MG63 (cell line): ENCODE data around the gene RPS3A. TPM values are rescaled to one million over a fixed set of nuclear protein-coding genes. Genes with fewer than 3 reads are reported as not detected.
"Not testable (repeated sequence)": the region's sequence is repeated elsewhere in the genome, so short reads cannot be mapped to it uniquely, and the experiment has no call there.

Source experiments
- DNase-seq: peaks from one replicate; pipeline ENCODE4 v3.0.0-alpha.2; 2020
- H3K27me3 ChIP-seq: fragments of 250-450 bp; sonication (Bioruptor Pico); 2 replicates; pipeline ENCODE4 v1.5.1; 2020; ENCODE audit warnings: mild to moderate bottlenecking, moderate library complexity
- H3K36me3 ChIP-seq: fragments of 250-450 bp; sonication (Bioruptor Pico); 2 replicates; pipeline ENCODE4 v1.5.1; 2020; ENCODE audit warnings: mild to moderate bottlenecking, moderate library complexity
- H3K4me3 ChIP-seq: fragments of 250-450 bp; sonication (Bioruptor Pico); 2 replicates; pipeline ENCODE4 v1.5.1; 2020; ENCODE audit warnings: mild to moderate bottlenecking, moderate library complexity
- H3K9me3 ChIP-seq: fragments of 250-450 bp; sonication (Bioruptor Pico); 2 replicates; pipeline ENCODE4 v1.5.1; 2020; ENCODE audit warnings: mild to moderate bottlenecking, moderate library complexity
- total RNA-seq: library from RNA; depleted of rRNA; stranded (reverse); fragments of >200 nt; shearing (Covaris generic); gene quantifications from 2 replicates; pipeline ENCODE4 v1.2.3, GENCODE V29; 2014; ENCODE audit warnings: low replicate concordance; rRNA removed

Gene RPS3A
- total RNA-seq, result 3,245 and 4,692 TPM in 2 replicates

DNA sequence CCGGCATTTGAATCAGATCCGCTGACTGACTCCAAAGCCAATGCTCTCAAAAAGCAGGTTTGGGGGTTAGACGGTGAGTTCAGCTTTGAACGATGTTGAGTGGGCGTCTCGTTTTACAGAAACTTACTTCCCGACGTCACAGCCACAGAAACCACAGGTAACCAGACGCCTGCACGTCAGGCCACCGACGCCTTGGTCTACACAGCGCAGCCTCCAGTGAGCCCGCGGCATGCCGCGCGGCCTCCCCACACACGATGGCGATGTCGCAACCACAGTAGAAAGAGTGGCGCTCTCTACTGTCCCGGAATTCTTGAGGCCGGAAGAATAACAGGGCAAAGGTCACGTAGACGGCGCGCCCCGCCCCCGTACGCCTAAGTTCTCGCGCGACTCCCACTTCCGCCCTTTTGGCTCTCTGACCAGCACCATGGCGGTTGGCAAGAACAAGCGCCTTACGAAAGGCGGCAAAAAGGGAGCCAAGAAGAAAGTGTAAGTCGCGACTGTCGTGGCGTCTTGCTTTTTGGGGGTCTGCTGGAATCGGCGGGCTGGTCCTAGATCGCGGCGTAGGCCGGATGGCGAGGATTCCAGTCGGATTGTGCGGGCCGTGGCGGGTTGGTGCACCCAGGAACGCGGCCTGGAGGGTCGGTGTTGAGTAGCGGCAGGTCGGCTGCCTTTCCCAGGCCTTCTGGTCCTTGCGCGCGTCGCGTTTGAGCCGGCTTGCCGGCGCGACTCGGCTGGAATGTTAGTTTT lies at the start of gene RPS3A:
RPS3A (plus strand) TSS at position 400 of the 747 bp plus-strand sequence; CDS start at position 425, 25 bp downstream.
- H3K4me3 ChIP-seq, result peak within 1 kb of the TSS; percentile 92
- H3K27me3 ChIP-seq, result no peaks in the 10 kb centered on the region
- H3K9me3 ChIP-seq, result no peaks in the 10 kb centered on the region
- DNase-seq, result peak; percentile 88
- H3K36me3 ChIP-seq, result peaks cover 46% of the 10 kb centered on the region

DNA sequence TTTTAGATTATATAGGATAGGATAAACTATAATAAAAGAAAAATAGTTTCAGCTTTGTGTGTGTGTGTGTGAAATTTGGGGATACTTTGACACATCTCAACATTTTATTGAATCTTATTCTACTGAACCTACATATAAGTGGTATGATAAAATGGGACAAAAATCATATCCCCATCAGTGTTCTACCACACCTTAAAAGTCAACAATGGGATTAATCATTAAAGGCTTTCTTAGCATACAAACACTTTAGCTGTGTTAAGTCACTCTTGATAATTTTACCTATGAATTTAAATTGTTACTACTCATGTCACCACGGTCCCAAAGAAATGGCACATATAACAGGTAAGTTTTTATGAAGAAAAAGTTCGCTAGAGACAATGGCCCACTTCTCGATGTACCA lies 46.6 kb upstream of the RPS3A start:
- H3K27me3 ChIP-seq, result no peaks in the 10 kb centered on the region
- DNase-seq, result no peak
- H3K36me3 ChIP-seq, result no peaks in the 10 kb centered on the region
- H3K4me3 ChIP-seq, result no peak overlapping the region
- H3K9me3 ChIP-seq, result no peaks in the 10 kb centered on the region

DNA sequence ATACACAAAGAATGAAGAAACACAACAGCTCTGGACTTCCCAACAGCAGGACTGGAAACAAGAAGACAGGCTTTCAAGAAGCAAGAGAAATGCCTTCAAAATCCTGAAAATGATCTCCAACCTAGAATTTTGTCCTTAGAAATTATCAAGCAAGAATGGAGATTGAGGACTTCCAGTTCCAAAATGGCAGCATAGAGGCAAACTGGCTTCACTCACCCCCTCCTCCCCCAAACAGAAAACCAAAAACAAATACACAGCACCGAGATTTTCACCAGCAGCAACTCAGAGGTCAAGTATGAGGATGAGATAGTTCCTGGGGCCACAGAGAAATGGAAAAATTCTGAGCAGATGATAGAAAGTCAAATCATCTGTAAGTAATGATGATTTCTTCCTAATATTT lies 43.9 kb upstream of the RPS3A start:
- DNase-seq, result no peak

DNA sequence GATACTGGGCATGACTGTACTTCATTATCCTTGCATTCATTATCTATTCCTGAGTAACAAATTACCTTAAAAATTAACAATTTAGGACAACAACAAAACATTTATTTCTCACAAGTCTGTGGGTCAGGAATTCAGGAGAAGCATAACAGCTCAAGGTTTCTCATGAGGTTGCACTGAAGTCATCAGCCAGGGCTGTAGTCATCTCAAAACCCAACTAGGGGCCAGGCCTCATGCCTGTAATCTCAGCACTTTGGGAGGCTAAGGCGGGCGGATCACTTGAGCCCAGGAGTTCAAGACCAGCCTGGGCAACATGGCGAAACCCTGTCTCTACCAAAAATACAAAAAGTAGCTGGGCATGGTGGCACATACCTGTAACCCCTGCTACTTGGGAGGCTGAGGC lies 36.3 kb upstream of the RPS3A start:
- H3K4me3 ChIP-seq, DNase-seq, H3K9me3 ChIP-seq, H3K36me3 ChIP-seq, H3K27me3 ChIP-seq: not testable (repeated sequence)

More for the DNA sequence above, 43.9 kb upstream of the RPS3A start:
- H3K36me3 ChIP-seq, result no peaks in the 10 kb centered on the region
- no peaks in the 10 kb centered on the region for H3K27me3 ChIP-seq
- no peak overlapping the region for H3K4me3 ChIP-seq
- no peaks in the 10 kb centered on the region for H3K9me3 ChIP-seq

DNA sequence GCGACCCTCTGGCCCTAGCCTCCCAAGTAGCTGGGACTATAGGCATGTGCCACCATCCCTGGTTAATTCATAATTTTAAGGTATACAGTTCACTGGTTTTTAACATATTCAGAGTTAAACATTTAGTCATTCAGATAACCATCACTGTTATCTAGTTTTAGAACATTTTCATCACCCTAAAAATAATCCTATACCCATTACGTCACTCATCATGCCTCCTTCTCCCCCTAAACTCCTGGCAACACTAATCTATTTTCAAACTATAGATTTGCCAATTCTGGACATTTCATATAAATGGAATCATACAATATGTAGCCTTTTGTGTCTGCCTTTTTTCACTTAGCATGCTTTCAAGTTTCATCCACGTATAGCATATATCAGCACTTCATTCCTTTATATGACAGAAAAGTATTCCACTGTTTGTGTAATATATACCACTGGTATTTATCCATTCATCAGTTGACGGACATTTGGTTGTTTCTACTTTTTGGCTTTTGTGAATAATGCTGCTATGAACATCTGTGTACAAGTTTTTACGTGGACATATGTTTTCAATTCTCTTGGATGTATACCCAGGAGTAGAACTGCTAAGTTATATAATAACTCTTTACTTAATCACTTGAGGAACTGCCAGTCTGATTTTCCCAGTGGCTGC lies 32.0 kb upstream of the RPS3A start:
- DNase-seq, result no peak
- H3K4me3 ChIP-seq, result no peak overlapping the region
- no peaks in the 10 kb centered on the region for H3K36me3 ChIP-seq
- no peaks in the 10 kb centered on the region for H3K9me3 ChIP-seq
- no peaks in the 10 kb centered on the region for H3K27me3 ChIP-seq

DNA sequence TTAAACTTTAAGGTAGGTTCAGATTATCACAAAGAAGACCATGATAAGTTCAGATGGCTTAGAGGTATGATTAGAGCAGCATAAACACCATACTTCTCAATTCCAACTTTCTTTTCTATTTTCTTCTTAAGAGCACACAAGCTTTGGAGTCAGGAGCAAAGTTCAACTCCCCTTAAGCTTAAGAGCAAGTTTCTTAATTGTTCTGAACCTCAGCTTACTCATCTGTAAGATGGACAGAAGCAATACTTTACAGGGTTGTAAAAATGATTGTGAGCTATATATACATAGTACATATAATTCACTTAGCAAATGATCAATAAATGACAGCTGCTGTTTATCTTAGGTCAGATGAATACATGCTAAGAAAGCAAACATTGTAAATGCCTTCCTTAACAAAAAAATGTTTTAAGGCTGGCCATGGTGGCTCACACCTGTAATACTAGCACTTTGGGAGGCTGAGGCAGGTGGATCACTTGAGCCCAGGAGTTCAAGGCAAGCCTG lies 25.0 kb upstream of the RPS3A start:
- Histone ChIP-seq H3K9me3 (no peaks in the 10 kb centered on the region), H3K4me3 (no peak overlapping the region), H3K27me3 (no peaks in the 10 kb centered on the region), H3K36me3 (no peaks in the 10 kb centered on the region)
- DNase-seq, result no peak

DNA sequence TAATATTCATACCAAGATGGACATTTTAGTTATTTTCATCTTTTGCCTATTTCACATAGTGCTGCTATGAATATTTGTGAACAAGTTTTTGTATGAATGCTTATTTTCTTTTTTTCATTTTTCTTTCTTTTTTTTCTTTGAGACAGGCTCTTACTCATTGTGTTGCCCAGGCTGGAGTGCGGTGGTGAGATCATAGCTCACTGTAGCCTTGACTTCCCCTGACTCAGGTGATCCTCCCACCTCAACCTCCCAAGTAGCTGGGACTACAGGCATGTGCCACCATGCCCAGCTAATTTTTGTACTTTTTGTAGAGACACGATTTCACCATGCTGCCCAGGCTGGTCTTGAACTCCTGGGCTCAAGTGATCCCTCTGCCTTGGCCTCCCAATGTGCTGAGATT lies 21.4 kb upstream of the RPS3A start:
- H3K9me3 ChIP-seq, DNase-seq: not testable (repeated sequence)

DNA sequence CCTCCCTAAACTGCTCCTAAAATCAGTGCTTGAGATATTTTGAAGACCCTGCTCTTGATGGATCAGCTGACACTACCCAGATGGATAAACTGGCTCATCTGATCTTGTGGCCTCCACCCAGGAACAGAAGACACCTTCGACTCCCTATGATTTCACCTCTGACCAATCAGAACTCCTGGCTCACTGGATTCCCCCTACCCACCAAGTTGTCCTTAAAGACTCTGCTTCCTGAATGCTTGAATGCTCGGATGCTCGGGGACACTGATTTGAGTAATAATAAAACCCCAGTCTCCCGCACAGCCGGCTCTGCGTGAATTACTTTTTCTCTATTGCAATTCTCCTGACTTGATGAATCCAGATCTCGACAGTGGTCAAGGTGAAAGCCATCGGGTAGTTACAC lies 12.0 kb upstream of the RPS3A start:
- Histone ChIP-seq H3K9me3 (no peaks in the 10 kb centered on the region), H3K4me3 (no peak overlapping the region), H3K36me3 (no peaks in the 10 kb centered on the region), H3K27me3 (no peaks in the 10 kb centered on the region)
- no peak for DNase-seq

More for the DNA sequence above, 21.4 kb upstream of the RPS3A start:
- not testable (repeated sequence) for H3K27me3 ChIP-seq, H3K4me3 ChIP-seq, H3K36me3 ChIP-seq

DNA sequence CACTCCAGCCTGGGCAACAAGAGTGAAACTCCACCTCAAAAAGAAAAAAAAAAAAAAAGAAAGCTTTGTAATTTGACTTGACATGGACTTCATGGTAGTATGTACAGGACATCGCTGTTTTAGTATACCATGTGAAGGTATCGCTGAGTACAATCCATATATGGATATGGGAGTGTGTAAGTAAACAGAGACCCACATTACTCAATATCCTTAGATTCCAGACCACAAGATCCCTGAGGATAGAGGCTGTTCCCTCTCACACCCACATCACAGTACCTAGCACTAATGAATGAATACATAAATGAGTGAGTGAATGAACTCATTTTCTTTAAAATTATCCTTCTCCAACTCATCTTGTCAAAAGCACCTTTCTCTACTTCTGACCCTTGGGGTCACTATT lies 8.4 kb upstream of the RPS3A start:
- H3K4me3 ChIP-seq, result no peak overlapping the region
- no peaks in the 10 kb centered on the region for H3K9me3 ChIP-seq
- no peaks in the 10 kb centered on the region for H3K36me3 ChIP-seq
- DNase-seq, result no peak
- no peaks in the 10 kb centered on the region for H3K27me3 ChIP-seq

DNA sequence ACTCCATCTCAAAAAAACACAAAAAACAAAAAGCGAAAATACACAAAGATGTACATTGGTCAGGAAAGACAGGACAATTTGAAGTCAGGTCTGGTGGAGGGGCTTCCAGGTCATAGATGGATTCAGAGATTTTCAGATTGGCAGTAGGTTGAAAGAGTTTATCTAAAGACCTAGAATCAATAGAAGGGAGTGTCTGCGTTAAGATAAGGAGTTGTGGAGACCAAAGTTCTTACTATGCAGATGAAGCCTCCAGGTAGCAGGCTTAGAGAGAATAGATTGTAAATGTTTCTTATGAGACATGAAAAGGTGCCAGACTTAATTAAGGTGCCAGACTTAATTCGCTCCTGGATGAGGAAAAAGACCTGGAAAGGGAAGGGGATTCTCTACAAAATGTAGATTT lies 6.9 kb upstream of the RPS3A start:
- DNase-seq, result no peak
- Histone ChIP-seq H3K4me3 (no peak overlapping the region), H3K9me3 (no peaks in the 10 kb centered on the region), H3K36me3 (no peaks in the 10 kb centered on the region), H3K27me3 (no peaks in the 10 kb centered on the region)

DNA sequence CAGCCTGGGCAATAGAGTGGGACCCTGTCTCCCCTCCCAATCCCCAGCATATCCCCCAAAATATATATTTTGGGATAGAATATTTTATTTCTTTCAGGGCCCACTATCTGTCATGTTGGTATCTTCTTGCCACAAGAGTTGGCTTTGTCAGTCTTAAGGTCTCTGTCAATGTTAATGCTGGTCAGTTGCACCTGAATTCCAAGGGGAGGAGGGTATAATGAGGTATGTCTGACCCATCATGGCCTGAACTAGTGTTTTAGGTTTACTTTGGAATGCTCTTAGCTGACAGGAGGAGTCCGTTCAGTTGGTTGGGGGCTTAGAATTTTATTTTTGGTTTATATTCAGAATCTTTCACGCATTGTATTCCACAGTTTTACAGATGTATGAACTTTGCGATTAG lies 6.2 kb upstream of the RPS3A start:
- H3K4me3 ChIP-seq, result no peak overlapping the region
- DNase-seq, result no peak
- no peaks in the 10 kb centered on the region for H3K9me3 ChIP-seq
- H3K27me3 ChIP-seq, result no peaks in the 10 kb centered on the region
- H3K36me3 ChIP-seq, result no peaks in the 10 kb centered on the region

DNA sequence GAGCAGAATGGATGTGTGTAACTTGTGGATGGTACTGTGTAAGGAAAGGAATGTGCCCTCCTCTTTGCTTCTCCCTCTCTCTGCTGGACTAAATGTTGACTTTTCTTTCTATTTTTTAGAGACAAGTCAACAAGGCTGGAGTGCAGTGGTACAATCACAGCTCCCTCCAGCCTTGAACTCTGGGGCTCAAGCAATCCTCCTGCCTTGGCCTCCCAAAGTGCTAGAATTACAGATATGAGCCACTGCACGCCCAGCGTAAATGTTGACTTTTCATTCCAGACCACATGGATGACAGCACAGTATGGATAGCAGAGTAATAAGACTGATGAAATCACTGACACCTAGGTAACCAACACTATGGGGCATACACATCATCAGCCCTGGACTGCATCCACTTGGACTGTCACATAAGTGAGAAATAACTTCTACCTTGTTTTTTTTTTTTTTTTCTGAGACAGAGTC lies 5.1 kb upstream of the RPS3A start:
- Histone ChIP-seq H3K4me3 (no peak overlapping the region), H3K9me3 (no peaks in the 10 kb centered on the region), H3K36me3 (no peaks in the 10 kb centered on the region), H3K27me3 (no peaks in the 10 kb centered on the region)
- DNase-seq, result no peak

DNA sequence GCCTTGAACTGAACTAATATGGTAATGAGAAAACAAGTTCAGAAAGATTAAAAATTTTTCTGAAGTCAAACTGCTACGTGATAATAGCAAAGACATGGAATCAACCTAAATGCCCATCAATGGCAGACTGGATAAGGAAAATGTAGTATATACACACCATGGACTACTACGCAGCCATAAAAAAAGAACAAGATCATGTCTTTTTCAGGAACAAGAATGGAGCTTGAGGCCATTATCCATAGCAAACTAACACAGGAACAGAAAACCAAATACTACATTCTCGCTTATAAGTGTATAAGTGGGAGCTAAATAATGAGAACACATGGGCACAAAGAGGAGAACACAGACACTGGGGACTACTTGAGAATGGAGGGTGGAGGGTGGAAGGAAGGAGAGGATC lies 4.3 kb upstream of the RPS3A start:
- Histone ChIP-seq H3K9me3 (no peaks in the 10 kb centered on the region), H3K27me3 (no peaks in the 10 kb centered on the region), H3K36me3 (peaks cover 6% of the 10 kb centered on the region), H3K4me3 (no peak overlapping the region)
- no peak for DNase-seq

DNA sequence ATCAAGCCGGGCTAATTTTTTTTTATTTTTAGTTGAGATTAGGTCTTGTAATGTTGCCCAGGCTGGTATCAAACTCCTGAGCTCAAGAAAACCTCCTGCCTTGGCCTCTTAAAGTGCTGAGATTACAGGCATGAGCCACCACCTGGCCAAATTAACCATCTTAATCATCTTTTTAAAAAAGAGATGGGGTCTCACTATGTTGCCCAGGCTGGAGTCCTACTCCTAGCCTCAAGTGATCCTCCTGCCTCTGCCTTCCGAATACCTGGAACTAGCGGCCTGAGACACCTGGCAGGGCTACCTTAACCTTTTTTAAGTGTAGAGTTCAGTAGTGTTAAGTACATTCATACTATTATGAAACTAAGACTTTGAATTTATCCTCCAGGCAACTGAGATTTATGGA lies 1.7 kb upstream of the RPS3A start:
- no peaks in the 10 kb centered on the region for H3K27me3 ChIP-seq
- no peaks in the 10 kb centered on the region for H3K9me3 ChIP-seq
- peaks cover 32% of the 10 kb centered on the region for H3K36me3 ChIP-seq
- H3K4me3 ChIP-seq, result no peak overlapping the region
- DNase-seq, result no peak

DNA sequence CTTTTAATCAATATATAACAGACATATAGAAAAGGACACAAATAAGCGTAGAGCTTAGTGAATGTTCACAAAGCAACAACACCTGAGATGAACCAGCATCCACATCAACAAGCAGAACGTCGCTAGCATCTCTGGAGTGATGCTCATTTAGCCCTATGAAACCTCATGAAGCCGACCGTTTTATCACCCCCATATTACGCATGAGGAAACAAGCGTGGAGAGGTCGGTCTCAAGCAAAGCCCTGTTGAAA lies 524 bp upstream of the RPS3A start:
- Histone ChIP-seq H3K4me3 (peak overlapping the region; percentile 92), H3K27me3 (no peaks in the 10 kb centered on the region), H3K9me3 (no peaks in the 10 kb centered on the region), H3K36me3 (peaks cover 44% of the 10 kb centered on the region)
- DNase-seq, result no peak

DNA sequence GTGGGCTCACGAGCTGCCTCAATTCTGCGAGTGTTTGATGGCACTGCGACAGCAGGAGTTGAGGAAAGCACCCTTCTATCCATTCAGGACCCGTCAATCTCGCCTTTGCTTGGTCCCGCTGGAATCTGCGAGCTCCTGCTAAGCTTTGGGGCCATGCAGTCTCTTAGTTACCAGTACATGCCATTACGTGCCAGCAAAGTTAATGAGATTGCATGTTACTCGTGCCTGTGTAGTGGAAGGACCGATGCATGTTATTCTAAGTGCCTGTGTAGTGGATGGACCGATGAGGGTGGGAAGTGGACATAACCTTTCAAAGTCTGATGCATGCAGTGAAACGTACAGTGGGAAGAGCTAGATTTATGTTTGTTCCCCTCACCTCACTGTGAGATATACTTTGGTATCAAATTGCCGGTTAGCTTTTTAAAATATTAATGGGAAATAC lies 569 bp downstream of the RPS3A start:
- DNase-seq, result no peak
- H3K36me3 ChIP-seq, result peaks cover 50% of the 10 kb centered on the region
- peak overlapping the region; percentile 92 for H3K4me3 ChIP-seq
- no peaks in the 10 kb centered on the region for H3K9me3 ChIP-seq
- no peaks in the 10 kb centered on the region for H3K27me3 ChIP-seq

DNA sequence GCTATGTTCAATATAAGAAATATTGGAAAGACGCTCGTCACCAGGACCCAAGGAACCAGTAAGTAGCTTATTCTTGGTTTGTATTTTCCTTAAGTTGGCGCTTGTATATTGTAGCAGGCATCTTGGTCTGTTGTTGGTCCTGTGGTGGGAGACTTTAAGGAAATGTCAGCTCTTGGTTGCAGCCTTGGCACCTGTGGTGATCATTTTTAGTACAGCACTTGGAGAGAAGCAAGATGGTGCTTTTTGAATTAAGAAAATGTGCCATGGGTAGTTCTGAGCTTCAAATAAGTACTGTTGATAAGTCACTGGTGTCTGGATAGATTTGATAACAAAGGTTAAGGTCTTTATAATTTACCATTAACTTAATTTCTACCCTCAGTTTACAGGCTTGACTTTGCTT lies 1.1 kb downstream of the RPS3A start:
- Histone ChIP-seq H3K27me3 (no peaks in the 10 kb centered on the region), H3K4me3 (peak overlapping the region; percentile 92), H3K36me3 (peaks cover 55% of the 10 kb centered on the region), H3K9me3 (no peaks in the 10 kb centered on the region)
- no peak for DNase-seq

DNA sequence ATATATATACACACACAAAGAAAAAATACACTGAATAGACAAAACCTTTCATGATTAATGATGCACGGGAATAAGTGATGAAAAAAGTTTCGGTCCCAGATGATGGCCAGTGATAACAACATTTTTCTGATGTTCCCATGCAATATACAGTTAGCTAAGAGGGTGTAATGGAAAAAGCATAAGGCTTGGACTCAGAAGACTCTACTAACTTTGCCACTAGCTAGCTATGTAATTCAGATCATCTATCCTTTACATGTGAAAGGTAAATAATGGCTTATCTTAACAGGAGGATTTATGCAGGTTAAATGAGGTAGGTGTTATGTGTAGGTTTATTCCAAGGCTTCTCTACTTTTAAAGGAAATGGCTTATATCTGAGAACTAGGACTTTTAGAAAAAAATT lies 4.3 kb downstream of the RPS3A start:
- no peak for DNase-seq
- Histone ChIP-seq H3K9me3 (no peaks in the 10 kb centered on the region), H3K36me3 (peaks cover 73% of the 10 kb centered on the region), H3K27me3 (no peaks in the 10 kb centered on the region), H3K4me3 (no peak overlapping the region)
